ENCODE measurements around the gene SSUH2. TPM values are rescaled to one million over a fixed set of nuclear protein-coding genes. Genes with fewer than 3 reads are reported as not detected.

The SSUH2 gene
- total RNA-seq, 2 experiments from 2014 or later: 0.11 to 0.31 TPM

DNA sequence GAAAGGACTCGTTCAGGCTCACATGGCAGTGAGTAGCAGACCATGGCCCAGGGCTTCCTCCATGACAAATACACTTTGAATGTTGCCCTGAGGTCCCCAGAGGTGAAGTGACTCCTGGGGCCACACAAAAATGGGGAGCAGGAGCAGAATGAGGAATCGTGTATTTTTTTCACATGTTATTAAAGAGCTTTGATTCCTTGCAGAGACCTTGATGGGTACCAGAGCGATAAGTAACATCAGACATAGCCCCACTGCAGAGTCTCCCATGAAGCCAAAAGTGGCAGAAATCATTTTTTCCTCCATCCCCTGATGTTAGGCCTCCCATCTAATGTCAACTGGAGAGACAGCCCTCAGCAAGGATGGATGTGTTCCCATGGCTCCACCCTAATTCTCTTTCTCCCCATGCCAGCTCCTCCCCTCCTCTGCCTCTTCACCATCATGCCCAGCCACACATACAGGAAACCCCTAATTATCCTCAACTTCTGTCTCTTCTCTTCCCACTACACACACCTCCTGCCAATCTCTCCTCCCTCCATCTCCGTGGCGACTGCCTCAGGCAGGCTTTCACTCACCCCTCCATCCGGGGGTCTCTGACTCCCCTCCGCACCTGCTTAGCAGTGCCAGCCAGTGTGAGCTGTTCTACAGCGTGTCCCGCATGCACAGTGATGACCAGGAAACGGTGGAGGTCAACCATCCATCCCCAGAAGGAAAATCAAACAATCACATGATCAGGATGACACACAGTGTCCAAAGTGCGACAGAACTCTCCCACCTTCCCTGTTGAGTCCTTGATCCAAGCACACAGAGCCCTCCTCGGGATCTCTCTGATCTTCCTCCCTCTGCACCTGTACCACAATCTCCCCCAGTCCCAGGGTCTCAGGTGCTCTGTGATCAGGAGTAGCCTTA lies 7.1 kb upstream of the SSUH2 start:
- H3K4me3 Mint-ChIP-seq: no peak overlapping the region
- H3K36me3 Mint-ChIP-seq (ENCODE audit: low read depth): no peaks in the 10 kb centered on the region
- no peak overlapping the region for H3K27ac Mint-ChIP-seq
- intact Hi-C loops (cut with micrococcal nuclease): no loop called here
- ChIA-PET POLR2A (no interaction called here), CTCF (no interaction called here)
- no peak for DNase-seq
- TF ChIP-seq, protein P1, sequence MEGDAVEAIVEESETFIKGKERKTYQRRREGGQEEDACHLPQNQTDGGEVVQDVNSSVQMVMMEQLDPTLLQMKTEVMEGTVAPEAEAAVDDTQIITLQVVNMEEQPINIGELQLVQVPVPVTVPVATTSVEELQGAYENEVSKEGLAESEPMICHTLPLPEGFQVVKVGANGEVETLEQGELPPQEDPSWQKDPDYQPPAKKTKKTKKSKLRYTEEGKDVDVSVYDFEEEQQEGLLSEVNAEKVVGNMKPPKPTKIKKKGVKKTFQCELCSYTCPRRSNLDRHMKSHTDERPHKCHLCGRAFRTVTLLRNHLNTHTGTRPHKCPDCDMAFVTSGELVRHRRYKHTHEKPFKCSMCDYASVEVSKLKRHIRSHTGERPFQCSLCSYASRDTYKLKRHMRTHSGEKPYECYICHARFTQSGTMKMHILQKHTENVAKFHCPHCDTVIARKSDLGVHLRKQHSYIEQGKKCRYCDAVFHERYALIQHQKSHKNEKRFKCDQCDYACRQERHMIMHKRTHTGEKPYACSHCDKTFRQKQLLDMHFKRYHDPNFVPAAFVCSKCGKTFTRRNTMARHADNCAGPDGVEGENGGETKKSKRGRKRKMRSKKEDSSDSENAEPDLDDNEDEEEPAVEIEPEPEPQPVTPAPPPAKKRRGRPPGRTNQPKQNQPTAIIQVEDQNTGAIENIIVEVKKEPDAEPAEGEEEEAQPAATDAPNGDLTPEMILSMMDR (IDR thresholded peaks at IDR 0.05): no peak
- no peak for ATAC-seq
- H3K9me3 Mint-ChIP-seq: peaks cover 4% of the 10 kb centered on the region
- H3K4me1 Mint-ChIP-seq (ENCODE audit: low read depth): no peaks in the 10 kb centered on the region
- H3K27me3 Mint-ChIP-seq: peaks cover 8% of the 10 kb centered on the region

DNA sequence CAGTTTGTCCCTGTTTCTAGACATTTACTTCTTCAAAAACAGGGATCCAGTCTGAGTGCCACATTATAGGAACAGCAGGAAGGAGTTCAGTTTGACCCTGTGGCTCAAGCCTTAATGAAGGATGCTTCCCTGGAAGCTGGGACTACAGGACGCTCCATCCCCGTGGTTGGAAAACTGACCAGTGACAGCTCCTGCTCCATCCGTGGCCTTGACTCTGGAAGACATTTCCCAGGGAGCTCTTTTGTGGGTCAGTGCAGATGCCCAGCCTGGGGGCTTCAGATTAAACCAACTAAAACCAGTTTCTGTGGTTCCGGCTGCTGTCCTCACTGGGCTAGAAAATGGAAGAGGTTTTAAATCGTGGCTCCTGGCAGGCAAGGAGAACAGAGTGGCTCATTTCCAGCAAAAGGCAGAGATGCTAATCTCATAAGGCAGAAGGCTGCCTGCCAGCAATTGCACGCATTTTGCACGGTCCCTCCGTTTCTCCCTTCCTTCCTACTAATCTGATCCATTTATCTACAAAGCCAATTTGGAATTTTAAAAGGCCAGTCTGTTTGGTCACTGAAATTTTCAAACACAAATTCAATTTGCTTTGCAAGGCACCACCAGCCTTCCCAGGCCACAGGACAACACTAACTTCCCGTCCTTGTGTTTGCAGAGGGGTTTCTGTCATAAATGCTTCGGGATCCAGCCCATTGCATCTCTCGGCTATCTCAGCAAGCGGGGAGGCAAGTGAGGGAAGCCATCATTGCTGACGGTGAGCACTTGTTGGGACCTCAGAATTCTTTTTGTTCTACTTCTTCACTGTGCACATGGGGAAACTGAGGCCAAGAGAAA lies 6.2 kb upstream of the SSUH2 start:
- ATAC-seq: no peak
- no peak overlapping the region for H3K27ac Mint-ChIP-seq
- no peaks in the 10 kb centered on the region for H3K36me3 Mint-ChIP-seq (ENCODE audit: low read depth)
- ChIA-PET CTCF (no interaction called here), POLR2A (no interaction called here)
- H3K9me3 Mint-ChIP-seq: peaks cover 4% of the 10 kb centered on the region
- H3K4me1 Mint-ChIP-seq (ENCODE audit: low read depth): no peaks in the 10 kb centered on the region
- DNase-seq: no peak
- TF ChIP-seq, protein P1 (IDR thresholded peaks at IDR 0.05): no peak
- intact Hi-C loops (cut with micrococcal nuclease): no loop called here
- peaks cover 8% of the 10 kb centered on the region for H3K27me3 Mint-ChIP-seq
- no peak overlapping the region for H3K4me3 Mint-ChIP-seq

DNA sequence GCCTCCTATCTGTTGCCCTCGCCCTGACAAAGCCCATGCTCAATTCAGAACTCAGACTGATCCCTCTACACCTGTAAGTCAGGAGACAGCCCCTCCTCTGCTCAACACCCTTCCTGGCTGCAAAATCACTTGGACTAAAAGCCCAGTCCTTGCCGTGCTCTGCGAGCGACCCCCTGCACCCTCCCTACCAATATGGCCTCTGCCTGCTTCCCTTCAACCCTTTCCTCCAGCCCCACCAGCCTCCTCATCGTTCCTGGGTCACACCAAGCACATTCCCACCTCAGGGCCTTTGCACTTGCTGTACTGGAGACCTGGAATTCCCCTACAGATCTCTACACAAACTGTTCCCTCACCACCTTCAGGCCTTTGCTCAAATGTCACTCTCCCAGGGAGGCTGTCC lies 5.2 kb upstream of the SSUH2 start:
- DNase-seq (no peak), ATAC-seq (no peak)
- no peak overlapping the region for H3K27ac Mint-ChIP-seq
- TF ChIP-seq, protein P1 (IDR thresholded peaks at IDR 0.05): no peak
- H3K9me3 Mint-ChIP-seq: peaks cover 4% of the 10 kb centered on the region
- no peak overlapping the region for H3K4me3 Mint-ChIP-seq
- peaks cover 7% of the 10 kb centered on the region for H3K27me3 Mint-ChIP-seq
- H3K36me3 Mint-ChIP-seq (ENCODE audit: low read depth): no peaks in the 10 kb centered on the region
- CTCF ChIA-PET: no interaction called here
- intact Hi-C loops (cut with micrococcal nuclease): no loop called here
- H3K4me1 Mint-ChIP-seq (ENCODE audit: low read depth): no peaks in the 10 kb centered on the region
- POLR2A ChIA-PET: no interaction called here

DNA sequence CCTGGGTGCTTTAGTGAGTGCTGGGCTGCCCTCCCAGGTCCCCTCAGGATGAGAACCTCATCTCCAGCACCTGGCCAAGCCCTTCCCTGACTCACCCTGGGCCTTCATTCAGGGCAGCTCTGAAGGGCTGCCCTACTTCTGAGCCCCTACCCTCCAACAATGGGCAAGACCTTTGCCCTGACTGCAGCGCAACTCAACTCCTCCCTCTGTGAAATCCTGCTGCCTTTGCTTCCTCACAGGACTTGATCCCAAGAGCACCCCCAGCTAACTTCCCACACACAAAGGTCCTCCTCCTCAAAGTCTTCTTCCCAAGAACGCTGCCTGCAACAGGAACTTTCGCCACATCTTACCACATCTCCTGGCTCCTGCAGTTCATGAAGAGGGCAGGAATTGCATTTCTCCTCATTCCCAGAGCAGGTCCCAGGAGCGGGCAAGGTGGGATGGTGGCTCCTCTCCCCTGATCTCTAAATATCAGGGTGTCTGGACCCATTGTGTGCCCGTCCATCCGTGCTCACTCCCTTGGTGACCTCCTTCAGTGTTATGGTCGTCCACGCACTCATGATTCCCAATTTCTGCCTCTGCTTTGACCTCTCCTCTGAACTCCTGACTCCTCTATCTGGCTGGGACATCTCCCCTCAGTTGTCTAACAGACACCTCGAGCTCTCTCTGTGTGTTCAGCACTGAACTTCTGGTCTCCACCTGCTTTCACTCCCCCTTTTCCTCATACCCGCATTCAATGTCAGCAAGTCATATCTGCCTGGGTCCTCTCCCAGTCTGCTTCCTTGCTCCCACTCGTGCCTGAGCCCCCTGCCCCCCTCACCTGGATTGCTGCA lies 4.5 kb upstream of the SSUH2 start:
- Mint-ChIP-seq H3K9me3 (peaks cover under 1% of the 10 kb centered on the region), H3K36me3 (ENCODE audit: low read depth) (no peaks in the 10 kb centered on the region), H3K4me3 (no peak overlapping the region), H3K27ac (no peak overlapping the region), H3K27me3 (peaks cover 8% of the 10 kb centered on the region), H3K4me1 (ENCODE audit: low read depth) (no peaks in the 10 kb centered on the region)
- ATAC-seq: no peak
- POLR2A ChIA-PET: no interaction called here
- intact Hi-C loops (cut with micrococcal nuclease): no loop called here
- DNase-seq: no peak
- TF ChIP-seq, protein P1 (IDR thresholded peaks at IDR 0.05): no peak
- CTCF ChIA-PET: no interaction called here
